SK-N-SH (cell line): ENCODE results near the gene NETO2. TPM values are rescaled to one million over a fixed set of nuclear protein-coding genes. Genes with fewer than 3 reads are reported as not detected.
A peak's percentile ranks its signal among the peaks of the same experiment; 100 is the strongest.

Experiments
- CTCF ChIA-PET: fragments of 300-600, 350-600 bp; formaldehyde crosslinking; extraction: SDS; loops from one replicate; lab custom pipeline; 2021; lab: Yijun Ruan, JAX
- POLR2A ChIA-PET: fragments of 350-600 bp; sonication (Branson Sonifier 250); formaldehyde crosslinking; extraction: SDS; loops from one replicate; lab custom pipeline; 2020; ENCODE audit warnings: antibody characterized with exemption, inconsistent platforms; lab: Yijun Ruan, JAX
- DNase-seq: peaks from one replicate; pipeline ENCODE4 v3.0.0; 2012
- H2AFZ ChIP-seq: fragments of 200-600 bp; sonication (generic); 2 replicates; pipeline ENCODE4 v1.8.1; 2016; ENCODE audit warnings: antibody characterized with exemption, mild to moderate bottlenecking, low read depth
- H3F3A ChIP-seq: fragments of 200-600 bp; sonication (generic); replicated peaks from 2 replicates; pipeline ENCODE3; 2016; ENCODE audit warnings: antibody characterized with exemption, mild to moderate bottlenecking; ENCODE audit not compliant: insufficient read depth
- H3K27ac ChIP-seq, 2 experiments: fragments of 200-500 bp in 1 of 2; fragments of 200-600 bp in 1 of 2; sonication (Bioruptor generic) in 1 of 2; sonication (generic), shearing (Covaris generic) in 1 of 2; 2 replicates each; pipeline versions ENCODE4 v1.5.1 to v1.6.1; 2014 to 2016; ENCODE audit warnings: low read depth in 2 of 2, inconsistent platforms in 1 of 2, low read length in 1 of 2, mild to moderate bottlenecking in 1 of 2, mixed read lengths in 1 of 2
- H3K27me3 ChIP-seq: fragments of 200-600 bp; sonication (generic), shearing (Covaris generic); 2 replicates; pipeline ENCODE4 v1.6.1; 2016; ENCODE audit warnings: mixed run types; ENCODE audit not compliant: insufficient read depth
- H3K36me3 ChIP-seq, 2 experiments: fragments of 200-500 bp in 1 of 2; fragments of 200-600 bp in 1 of 2; sonication (Bioruptor generic) in 1 of 2; sonication (generic) in 1 of 2; replicated peaks in 1 of 2; 2 replicates each; pipeline versions ENCODE3 to v1.5.1; 2014 to 2016; ENCODE audit warnings: low read length in 1 of 2, mild to moderate bottlenecking in 1 of 2; ENCODE audit not compliant: insufficient read depth in 2 of 2, control insufficient read depth in 1 of 2
- H3K4me1 ChIP-seq, 2 experiments: fragments of 200-500 bp in 1 of 2; fragments of 200-600 bp in 1 of 2; sonication (Bioruptor generic) in 1 of 2; sonication (generic), shearing (Covaris generic) in 1 of 2; 2 replicates each; pipeline versions ENCODE4 v1.5.1 to v1.6.1; 2014 to 2016; ENCODE audit warnings: low read depth in 1 of 2, low read length in 1 of 2, mixed run types in 1 of 2; ENCODE audit not compliant: insufficient read depth in 2 of 2, control insufficient read depth in 1 of 2
- H3K4me2 ChIP-seq: fragments of 200-600 bp; sonication (generic), shearing (Covaris generic); 2 replicates; pipeline ENCODE4 v1.6.1; 2017; ENCODE audit warnings: mixed run types
- H3K4me3 ChIP-seq, 2 experiments: fragments of 200-500 bp in 1 of 2; fragments of 200-600 bp in 1 of 2; sonication (Bioruptor generic) in 1 of 2; sonication (generic), shearing (Covaris generic) in 1 of 2; 2 replicates each; pipeline versions ENCODE4 v1.5.1 to v1.8.1; 2014 to 2016; ENCODE audit warnings: low read depth in 2 of 2, inconsistent platforms in 1 of 2, low read length in 1 of 2, mild to moderate bottlenecking in 1 of 2, mixed read lengths in 1 of 2, moderate library complexity in 1 of 2
- H3K79me2 ChIP-seq: fragments of 200-600 bp; sonication (generic); 2 replicates; pipeline ENCODE4 v1.8.1; 2017; ENCODE audit warnings: mild to moderate bottlenecking; ENCODE audit not compliant: insufficient read depth
- H3K9ac ChIP-seq: fragments of 200-600 bp; sonication (generic); 2 replicates; pipeline ENCODE4 v1.6.1; 2017; ENCODE audit warnings: mixed run types
- H3K9me2 ChIP-seq: fragments of 200-600 bp; sonication (generic); 2 replicates; pipeline ENCODE4 v1.6.1; 2017; ENCODE audit warnings: mixed run types
- H3K9me3 ChIP-seq: fragments of 200-600 bp; sonication (generic); 2 replicates; pipeline ENCODE4 v1.6.1; 2017; ENCODE audit warnings: mixed run types, mild to moderate bottlenecking, moderate library complexity
- H4K20me1 ChIP-seq: fragments of 200-600 bp; sonication (generic); 2 replicates; pipeline ENCODE4 v1.6.1; 2017; ENCODE audit warnings: mild to moderate bottlenecking, mixed run types; ENCODE audit not compliant: insufficient read depth
- CHD2 ChIP-seq: fragments of 150-350 bp; IDR thresholded peaks from 2 replicates; pipeline ENCODE4 v1.6.1; 2018; ENCODE audit warnings: low read length; ENCODE audit not compliant: partially characterized antibody
- CTCF ChIP-seq: fragments of 200-600 bp; sonication (generic); IDR thresholded peaks from 2 replicates; pipeline ENCODE4 v1.6.1; 2017; ENCODE audit warnings: antibody characterized with exemption, mild to moderate bottlenecking, moderate library complexity
- FOXJ3 ChIP-seq: sonication (generic); formaldehyde crosslinking; IDR thresholded peaks from 2 replicates; pipeline ENCODE4 v1.5.1; 2020; ENCODE audit warnings: mild to moderate bottlenecking, missing genetic modification reagents
- FOXM1 ChIP-seq: IDR thresholded peaks from 2 replicates; pipeline ENCODE4 v1.4.0; 2012; ENCODE audit warnings: low read depth, mild to moderate bottlenecking
- NFIC ChIP-seq: IDR thresholded peaks from 2 replicates; pipeline ENCODE4 v1.4.0; 2012; ENCODE audit warnings: borderline replicate concordance
- RAD21 ChIP-seq: IDR thresholded peaks from 2 replicates; pipeline ENCODE4 v1.6.1; 2012; ENCODE audit warnings: mild to moderate bottlenecking, low read length
- SIN3A ChIP-seq: IDR thresholded peaks from 2 replicates; pipeline ENCODE4 v1.6.1; 2012; ENCODE audit warnings: low read depth, mild to moderate bottlenecking, low read length, moderate library complexity, borderline replicate concordance
- SMC3 ChIP-seq: IDR thresholded peaks from 2 replicates; pipeline ENCODE4 v1.6.1; 2012; ENCODE audit warnings: low read depth, low read length, improper control_type of control experiment
- TAF1 ChIP-seq: IDR thresholded peaks from 2 replicates; pipeline ENCODE4 v1.6.1; 2012; ENCODE audit warnings: low read depth, mild to moderate bottlenecking, low read length, moderate library complexity, borderline replicate concordance
- TCF12 ChIP-seq: IDR thresholded peaks from 2 replicates; pipeline ENCODE4 v1.4.0; 2012
- WGBS: methylation state at CpG from one replicate; pipeline ENCODE4 v1.1.6; 2017; ENCODE audit warnings: low lambda C conversion rate; 5-methylcytosine and 5-hydroxymethylcytosine counted together
- polyA plus RNA-seq, 3 experiments: library from polyadenylated mRNA; depleted of rRNA; stranded (reverse); fragments of >200 nt; gene quantifications; 2 replicates each; pipeline ENCODE4 v1.2.3, GENCODE V29; 2012
- TF ChIP-seq, protein P1 (sequence below): IDR thresholded peaks from 2 replicates; pipeline ENCODE4 v1.4.0; 2012; ENCODE audit warnings: low read depth, borderline replicate concordance
- TF ChIP-seq, protein P2 (sequence below): IDR thresholded peaks from 2 replicates; pipeline ENCODE4; 2012

The NETO2 gene
- polyA plus RNA-seq, 1 of the 3 experiments (the other 2 are of a cell fraction): 48.8 TPM

DNA sequence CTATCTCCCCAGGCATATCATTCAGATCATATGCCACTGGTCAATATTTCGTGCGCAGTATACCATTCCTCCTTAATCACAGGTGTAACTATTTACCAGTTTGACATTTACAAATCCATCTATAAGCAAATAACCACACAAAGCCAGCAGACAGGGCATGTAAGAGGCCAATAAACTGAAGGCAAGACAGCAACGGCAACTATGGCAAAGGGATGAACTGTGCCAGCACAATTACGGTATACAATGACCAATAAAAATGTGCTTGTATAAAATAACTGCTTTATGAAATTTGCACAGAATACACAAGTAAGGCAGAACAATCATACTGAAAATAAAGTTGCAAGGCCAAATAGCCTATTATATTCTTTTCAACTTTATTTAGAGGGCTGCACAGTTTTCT, 9.2 kb downstream of the NETO2 start:
- Histone ChIP-seq H3K79me2 (peaks cover 65% of the 10 kb centered on the region), H3K4me3 (no peak overlapping the region), H4K20me1 (no peaks in the 10 kb centered on the region), H3F3A (peaks cover 6% of the 10 kb centered on the region), H3K36me3 (peaks cover 0 to 5% of the 10 kb centered on the region in 2 experiments), H2AFZ (no peak overlapping the region), H3K27ac (no peak overlapping the region), H3K4me1 (peaks cover 8 to 10% of the 10 kb centered on the region in 2 experiments), H3K9ac (no peak overlapping the region), H3K27me3 (no peaks in the 10 kb centered on the region), H3K9me3 (no peaks in the 10 kb centered on the region), H3K9me2 (no peaks in the 10 kb centered on the region), H3K4me2 (no peak overlapping the region)
- no peak for DNase-seq
- WGBS: 96% methylated on average over 4 of the region's 4 CpGs
- CTCF ChIA-PET: no interaction called here
- POLR2A ChIA-PET: interaction anchor here (0.6 kb wide), 1 partner anchor 9 kb away, joined by 3 read pairs; the partner anchor contains the start of gene NETO2
- TF ChIP-seq, protein P1, sequence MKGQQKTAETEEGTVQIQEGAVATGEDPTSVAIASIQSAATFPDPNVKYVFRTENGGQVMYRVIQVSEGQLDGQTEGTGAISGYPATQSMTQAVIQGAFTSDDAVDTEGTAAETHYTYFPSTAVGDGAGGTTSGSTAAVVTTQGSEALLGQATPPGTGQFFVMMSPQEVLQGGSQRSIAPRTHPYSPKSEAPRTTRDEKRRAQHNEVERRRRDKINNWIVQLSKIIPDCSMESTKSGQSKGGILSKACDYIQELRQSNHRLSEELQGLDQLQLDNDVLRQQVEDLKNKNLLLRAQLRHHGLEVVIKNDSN: no peak
- no peak for TF ChIP-seq FOXJ3
- TF ChIP-seq CHD2: no peak
- no peak for TF ChIP-seq CTCF
- TF ChIP-seq SIN3A: no peak
- TF ChIP-seq RAD21: no peak
- TF ChIP-seq SMC3: no peak
- TF ChIP-seq TAF1: no peak
- no peak for TF ChIP-seq FOXM1

DNA sequence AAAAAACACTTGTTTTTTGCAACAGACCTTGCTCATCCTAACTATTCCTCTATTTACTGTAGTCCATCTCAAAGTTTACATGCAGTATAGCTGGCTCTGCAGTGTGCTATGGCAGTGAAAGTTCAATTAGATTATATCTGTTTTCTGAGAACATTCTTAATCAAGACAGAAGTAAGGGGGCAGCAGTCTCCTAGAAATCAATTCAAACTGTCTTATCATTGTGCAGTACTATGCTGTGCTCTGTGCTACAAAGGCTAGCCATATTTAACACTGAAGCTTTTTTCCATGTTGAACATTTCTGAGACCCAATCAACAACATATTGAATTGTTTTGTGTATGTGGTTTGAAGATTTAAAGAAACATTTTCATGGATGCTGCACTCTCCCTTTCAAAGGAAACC, 11.4 kb downstream of the NETO2 start:
- Histone ChIP-seq H3K4me3 (no peak overlapping the region), H3K4me1 (peaks cover 2 to 8% of the 10 kb centered on the region in 2 experiments), H3K9ac (no peak overlapping the region), H3K4me2 (no peak overlapping the region), H3K79me2 (peaks cover 44% of the 10 kb centered on the region), H2AFZ (no peak overlapping the region), H3F3A (peaks cover 6% of the 10 kb centered on the region), H3K9me2 (no peaks in the 10 kb centered on the region), H3K27me3 (no peaks in the 10 kb centered on the region), H3K36me3 (peaks cover 8 to 16% of the 10 kb centered on the region in 2 experiments), H4K20me1 (no peaks in the 10 kb centered on the region), H3K27ac (no peak overlapping the region), H3K9me3 (no peaks in the 10 kb centered on the region)
- no peak for DNase-seq
- ChIA-PET CTCF (interaction anchor here (0.6 to 4.3 kb wide), 6 partner anchors 10 to 457 kb away, joined by 3 to 36 read pairs (median 4); partner anchors contain the start of gene NETO2), POLR2A (no interaction called here)
- TF ChIP-seq TCF12: no peak
- TF ChIP-seq NFIC: no peak
- TF ChIP-seq RAD21: peak; percentile 42
- TF ChIP-seq CTCF: peak; percentile 16; the same call in 1 of the 2 replicates
- TF ChIP-seq, protein P2, sequence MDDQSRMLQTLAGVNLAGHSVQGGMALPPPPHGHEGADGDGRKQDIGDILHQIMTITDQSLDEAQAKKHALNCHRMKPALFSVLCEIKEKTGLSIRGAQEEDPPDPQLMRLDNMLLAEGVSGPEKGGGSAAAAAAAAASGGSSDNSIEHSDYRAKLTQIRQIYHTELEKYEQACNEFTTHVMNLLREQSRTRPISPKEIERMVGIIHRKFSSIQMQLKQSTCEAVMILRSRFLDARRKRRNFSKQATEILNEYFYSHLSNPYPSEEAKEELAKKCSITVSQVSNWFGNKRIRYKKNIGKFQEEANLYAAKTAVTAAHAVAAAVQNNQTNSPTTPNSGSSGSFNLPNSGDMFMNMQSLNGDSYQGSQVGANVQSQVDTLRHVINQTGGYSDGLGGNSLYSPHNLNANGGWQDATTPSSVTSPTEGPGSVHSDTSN: no peak
